GM12864 (cell line): ENCODE results near the gene KCNB1.

Experiments used
- DNase-seq: peaks from one replicate; pipeline ENCODE4 v3.0.0-alpha.2; 2011; ENCODE audit warnings: low read depth
- H3K4me3 ChIP-seq: 2 replicates; pipeline ENCODE4 v1.5.1; 2011; ENCODE audit warnings: mild to moderate bottlenecking, low read depth, low read length, control low read depth
- TF ChIP-seq, protein P1 (sequence below): IDR thresholded peaks from 2 replicates; pipeline ENCODE4 v1.5.1; 2011; ENCODE audit warnings: low read depth, mild to moderate bottlenecking, moderate library complexity, low read length, control low read depth, inconsistent platforms; ENCODE audit errors: missing control alignments

KCNB1 gene

DNA sequence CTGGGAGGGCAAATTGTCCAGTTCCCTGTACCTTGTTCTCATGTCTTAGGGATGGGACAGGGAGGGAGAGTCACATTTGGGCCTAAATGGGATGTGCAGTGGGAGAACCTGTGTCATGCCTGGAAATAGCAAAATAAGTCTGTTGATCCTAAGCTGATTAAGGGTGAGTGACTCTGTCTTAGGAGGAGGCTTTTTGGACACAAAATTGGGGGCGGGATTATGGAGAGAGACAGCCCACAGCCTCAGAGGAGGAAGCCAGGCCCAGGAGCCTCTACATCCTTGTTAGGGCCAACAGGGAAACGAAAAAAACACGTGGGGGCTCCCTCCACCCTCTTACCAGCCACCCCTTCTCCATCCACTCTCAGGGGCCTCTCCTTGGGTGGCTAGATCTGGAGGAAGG, 2.2 kb downstream of the KCNB1 start:
- TF ChIP-seq, protein P1, sequence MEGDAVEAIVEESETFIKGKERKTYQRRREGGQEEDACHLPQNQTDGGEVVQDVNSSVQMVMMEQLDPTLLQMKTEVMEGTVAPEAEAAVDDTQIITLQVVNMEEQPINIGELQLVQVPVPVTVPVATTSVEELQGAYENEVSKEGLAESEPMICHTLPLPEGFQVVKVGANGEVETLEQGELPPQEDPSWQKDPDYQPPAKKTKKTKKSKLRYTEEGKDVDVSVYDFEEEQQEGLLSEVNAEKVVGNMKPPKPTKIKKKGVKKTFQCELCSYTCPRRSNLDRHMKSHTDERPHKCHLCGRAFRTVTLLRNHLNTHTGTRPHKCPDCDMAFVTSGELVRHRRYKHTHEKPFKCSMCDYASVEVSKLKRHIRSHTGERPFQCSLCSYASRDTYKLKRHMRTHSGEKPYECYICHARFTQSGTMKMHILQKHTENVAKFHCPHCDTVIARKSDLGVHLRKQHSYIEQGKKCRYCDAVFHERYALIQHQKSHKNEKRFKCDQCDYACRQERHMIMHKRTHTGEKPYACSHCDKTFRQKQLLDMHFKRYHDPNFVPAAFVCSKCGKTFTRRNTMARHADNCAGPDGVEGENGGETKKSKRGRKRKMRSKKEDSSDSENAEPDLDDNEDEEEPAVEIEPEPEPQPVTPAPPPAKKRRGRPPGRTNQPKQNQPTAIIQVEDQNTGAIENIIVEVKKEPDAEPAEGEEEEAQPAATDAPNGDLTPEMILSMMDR = no peak
- H3K4me3 ChIP-seq = no peak overlapping the region
- no peak for DNase-seq

DNA sequence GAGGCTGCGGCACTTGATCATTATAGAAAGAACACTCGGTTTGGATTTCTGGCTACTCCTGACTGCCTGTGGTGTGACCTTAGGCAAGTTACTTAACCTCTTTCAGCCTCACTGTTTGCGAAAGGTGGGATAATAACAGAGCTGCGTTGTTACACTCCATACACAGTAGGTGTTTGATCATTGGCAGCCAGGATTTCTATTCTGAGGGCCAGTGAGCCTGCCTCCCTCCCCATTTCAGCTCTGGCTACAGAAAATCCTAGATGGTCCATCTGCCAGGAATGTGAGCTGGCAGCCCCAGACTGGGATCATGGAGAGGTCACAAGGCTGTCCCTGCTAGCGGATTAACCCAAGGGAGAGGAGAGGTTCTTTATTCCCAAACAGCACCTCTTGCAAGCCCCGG, 2.7 kb downstream of the KCNB1 start:
- H3K4me3 ChIP-seq = no peak overlapping the region
- TF ChIP-seq, protein P1 = no peak
- DNase-seq = no peak

DNA sequence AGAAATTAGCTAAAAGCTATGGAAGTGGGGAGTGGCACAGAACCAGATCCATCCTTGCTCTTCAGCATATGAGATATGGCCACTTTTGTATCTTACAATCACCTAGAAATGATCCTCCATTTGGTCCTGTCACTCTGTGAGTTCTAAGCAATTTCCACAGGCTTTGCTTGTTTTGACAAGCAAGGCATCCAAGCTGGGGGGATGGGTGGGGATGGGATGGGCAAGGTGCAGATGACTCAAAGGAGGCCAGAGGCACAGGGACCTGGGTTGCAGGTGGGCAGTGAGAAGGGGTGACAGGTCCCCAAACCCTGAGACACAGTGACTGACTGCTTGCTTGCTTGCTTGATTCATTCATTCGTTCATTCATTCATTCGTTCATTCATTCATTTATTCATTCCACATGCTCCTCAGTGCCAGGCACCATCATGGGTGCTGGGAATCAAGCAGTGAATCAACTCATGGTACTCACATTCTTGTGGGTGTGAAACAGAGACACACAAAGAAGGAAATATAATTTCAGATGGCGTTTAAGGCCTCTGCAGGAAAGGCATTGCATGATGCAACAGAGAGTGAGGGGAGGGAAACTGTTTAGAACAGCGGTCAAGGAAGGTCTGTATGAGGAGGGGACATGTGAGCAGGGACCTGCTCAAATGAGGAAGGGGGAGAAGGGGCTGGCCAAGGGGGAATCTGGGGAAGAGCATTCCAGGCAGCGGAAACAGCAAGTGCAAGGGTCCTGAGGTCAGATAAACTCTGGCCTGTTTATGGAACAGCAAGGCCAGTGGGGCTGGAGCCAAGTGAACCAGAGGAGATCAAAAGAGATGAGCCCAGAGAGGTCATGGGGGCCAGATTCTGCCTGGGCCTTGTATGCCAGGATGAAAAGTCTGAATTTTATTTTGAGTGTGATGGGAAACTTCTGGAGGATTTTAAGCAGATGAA, 3.4 kb downstream of the KCNB1 start:
- no peak for DNase-seq
- TF ChIP-seq, protein P1 = no peak
- no peak overlapping the region for H3K4me3 ChIP-seq

DNA sequence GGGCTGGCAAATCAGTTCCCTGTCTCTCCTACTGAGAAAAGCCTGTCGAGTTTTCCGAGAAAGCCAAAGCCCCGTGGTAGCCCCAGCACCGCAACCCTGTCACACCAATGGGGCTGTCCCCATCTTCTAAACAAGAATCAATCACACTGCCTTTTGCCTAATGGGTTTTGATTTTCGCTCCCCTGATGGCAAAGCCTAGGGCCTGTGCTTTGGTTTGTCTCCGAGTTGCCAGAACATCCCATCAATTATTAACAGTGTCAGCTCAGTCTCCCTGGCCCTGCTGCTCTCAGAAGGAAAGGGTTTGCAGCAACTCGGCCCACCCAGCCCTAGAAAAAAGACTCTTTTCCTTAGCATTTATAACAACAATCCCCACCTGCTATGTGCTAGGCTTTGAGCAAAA, 4.2 kb downstream of the KCNB1 start:
- H3K4me3 ChIP-seq = no peak overlapping the region
- TF ChIP-seq, protein P1 = no peak
- DNase-seq = no peak

DNA sequence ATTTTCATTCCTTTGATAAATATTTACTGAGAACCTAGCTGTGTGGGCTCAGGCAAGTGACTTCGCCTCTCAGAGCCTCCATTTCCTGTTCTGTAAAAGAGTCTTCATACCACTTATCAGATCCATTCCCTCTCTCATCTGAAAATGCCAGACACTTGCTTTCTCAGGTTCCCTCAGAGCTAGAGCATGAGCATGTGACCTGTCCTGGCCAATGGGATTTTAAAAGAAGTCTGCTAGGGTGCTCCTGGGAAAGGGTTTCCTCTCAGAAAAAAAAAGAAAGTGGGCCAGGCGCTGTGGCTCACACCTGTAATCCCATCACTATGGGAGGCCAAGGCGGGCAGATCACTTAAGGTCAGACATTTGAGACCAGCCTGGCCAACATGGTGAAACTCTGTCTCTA, 5.3 kb downstream of the KCNB1 start:
- DNase-seq = no peak
- TF ChIP-seq, protein P1 = no peak
- no peak overlapping the region for H3K4me3 ChIP-seq

DNA sequence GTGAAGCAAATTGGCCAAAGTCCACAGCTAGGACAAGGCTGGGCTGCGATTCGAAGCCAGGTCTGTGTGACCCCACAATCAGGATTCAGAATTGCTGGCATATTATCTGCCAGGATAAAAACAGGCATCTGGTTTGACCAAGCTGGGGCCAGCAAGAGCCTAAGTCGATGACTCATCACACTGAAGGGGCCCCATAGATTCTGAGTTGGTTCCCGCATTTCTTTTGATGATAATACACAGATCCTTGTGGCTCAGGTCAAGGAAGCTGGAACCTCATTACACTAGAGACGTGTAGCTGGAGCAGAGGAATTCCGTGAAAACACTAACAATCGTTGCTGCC, 6.5 kb downstream of the KCNB1 start:
- no peak overlapping the region for H3K4me3 ChIP-seq
- DNase-seq = no peak
- TF ChIP-seq, protein P1 = no peak

DNA sequence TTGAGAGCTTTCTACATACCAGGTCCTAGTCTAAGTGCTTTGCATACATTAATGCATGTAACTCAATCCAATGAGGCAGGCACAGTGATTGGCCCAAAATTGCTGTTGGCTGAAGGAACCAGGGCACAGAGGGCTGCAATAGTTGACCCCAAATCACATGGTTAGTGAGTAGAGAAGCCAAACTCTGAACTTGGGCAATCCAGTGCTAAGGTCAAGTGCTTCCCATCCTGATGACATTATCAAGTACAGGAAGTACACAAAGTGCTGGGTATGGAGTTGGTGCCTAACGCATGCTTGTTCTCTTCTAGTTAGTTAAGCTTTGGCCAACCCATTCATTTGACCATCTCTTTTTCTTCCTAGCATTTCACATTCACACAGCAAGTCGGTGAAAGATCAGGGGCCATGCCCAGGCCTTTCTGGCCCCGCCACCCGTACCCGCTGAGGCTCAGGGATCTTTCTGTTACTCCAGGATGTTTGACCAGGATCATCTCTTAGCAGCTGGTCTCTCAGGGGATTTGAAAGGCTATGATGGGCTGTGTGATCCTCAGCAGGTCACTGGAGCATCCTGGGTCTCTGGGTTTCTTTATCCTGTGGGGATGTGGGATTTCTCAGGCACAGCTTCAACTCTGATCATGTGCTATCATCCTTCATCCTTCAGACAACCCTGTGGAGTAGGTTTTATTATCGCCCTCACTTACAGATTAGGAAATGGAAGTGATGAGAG, 7.0 kb downstream of the KCNB1 start:
- TF ChIP-seq, protein P1 = no peak
- no peak overlapping the region for H3K4me3 ChIP-seq
- DNase-seq = no peak
